Sigmoid colon (tissue), 4 donors: Measurements from ENCODE around the gene RPA3.

Source experiments
- EP300 ChIP-seq, 4 donors: sonication (generic); formaldehyde crosslinking; IDR thresholded peaks; one replicate each; pipeline ENCODE4 v1.6.1; 2017; ENCODE audit warnings: antibody characterized with exemption in 4 of 4
- TF ChIP-seq, protein P1 (sequence below), 4 experiments: fragments of 450-650 bp in 3 of 4; fragments of 200-600 bp in 1 of 4; IDR thresholded peaks; one replicate each; pipeline ENCODE4 v1.5.1; 2016 to 2019; ENCODE audit warnings: antibody characterized with exemption in 4 of 4, mild to moderate bottlenecking in 3 of 4, moderate library complexity in 2 of 4

DNA sequence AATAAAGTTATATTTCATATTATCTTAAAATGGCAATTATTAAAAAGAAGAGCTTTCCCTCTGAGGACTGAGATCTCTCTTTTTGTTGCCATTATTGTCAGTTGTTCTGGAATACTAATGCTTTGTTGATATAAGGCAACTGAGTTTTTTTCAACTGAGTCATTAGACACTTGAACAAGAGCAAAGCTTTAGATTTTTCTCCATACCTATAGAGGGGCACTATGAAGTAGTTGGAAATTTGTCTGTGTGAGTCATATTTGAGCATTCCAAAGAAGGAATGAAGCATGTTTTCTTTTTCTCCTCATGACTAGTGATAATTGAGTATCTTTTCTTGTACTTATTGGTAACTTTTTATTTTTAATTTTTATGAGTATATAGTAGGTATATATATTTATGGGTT, 24.5 kb downstream of the RPA3 start:
- no peak for TF ChIP-seq EP300 (IDR thresholded peaks at IDR 0.05)
- TF ChIP-seq, protein P1, sequence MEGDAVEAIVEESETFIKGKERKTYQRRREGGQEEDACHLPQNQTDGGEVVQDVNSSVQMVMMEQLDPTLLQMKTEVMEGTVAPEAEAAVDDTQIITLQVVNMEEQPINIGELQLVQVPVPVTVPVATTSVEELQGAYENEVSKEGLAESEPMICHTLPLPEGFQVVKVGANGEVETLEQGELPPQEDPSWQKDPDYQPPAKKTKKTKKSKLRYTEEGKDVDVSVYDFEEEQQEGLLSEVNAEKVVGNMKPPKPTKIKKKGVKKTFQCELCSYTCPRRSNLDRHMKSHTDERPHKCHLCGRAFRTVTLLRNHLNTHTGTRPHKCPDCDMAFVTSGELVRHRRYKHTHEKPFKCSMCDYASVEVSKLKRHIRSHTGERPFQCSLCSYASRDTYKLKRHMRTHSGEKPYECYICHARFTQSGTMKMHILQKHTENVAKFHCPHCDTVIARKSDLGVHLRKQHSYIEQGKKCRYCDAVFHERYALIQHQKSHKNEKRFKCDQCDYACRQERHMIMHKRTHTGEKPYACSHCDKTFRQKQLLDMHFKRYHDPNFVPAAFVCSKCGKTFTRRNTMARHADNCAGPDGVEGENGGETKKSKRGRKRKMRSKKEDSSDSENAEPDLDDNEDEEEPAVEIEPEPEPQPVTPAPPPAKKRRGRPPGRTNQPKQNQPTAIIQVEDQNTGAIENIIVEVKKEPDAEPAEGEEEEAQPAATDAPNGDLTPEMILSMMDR (IDR thresholded peaks at IDR 0.05), result no peak
